GM08714 (cell line): ENCODE data around the gene MYO5A.
"Not testable (repeated sequence)": the region's sequence is repeated elsewhere in the genome, so short reads cannot be mapped to it uniquely, and the experiment has no call there.

Experiments used
- H3K4me3 ChIP-seq: fragments of 200-500 bp; sonication (Bioruptor generic); 2 replicates; pipeline ENCODE4 v1.5.1; 2014; ENCODE audit warnings: mild to moderate bottlenecking, low read length, inconsistent platforms
- ZNF274 ChIP-seq: IDR thresholded peaks from 2 replicates; pipeline ENCODE4 v1.6.1; 2012; ENCODE audit warnings: mild to moderate bottlenecking, low read depth, low read length

MYO5A gene

GRCh38 chr15:52292780-52293392 is 235.8 kb downstream of the MYO5A start:
- no peak for TF ChIP-seq ZNF274
- no peak overlapping the region for H3K4me3 ChIP-seq

- TF ChIP-seq ZNF274 = no peak
- no peak overlapping the region for H3K4me3 ChIP-seq
Measured at GRCh38 chr15:52291204-52291603, 237.5 kb downstream of the MYO5A start.

GRCh38 chr15:52290800-52291199 is 237.9 kb downstream of the MYO5A start:
- no peak overlapping the region for H3K4me3 ChIP-seq
- TF ChIP-seq ZNF274 = no peak

GRCh38 chr15:52290329-52290728 is 238.4 kb downstream of the MYO5A start:
- TF ChIP-seq ZNF274 = no peak

GRCh38 chr15:52289629-52290081 is 239.0 kb downstream of the MYO5A start:
- no peak overlapping the region for H3K4me3 ChIP-seq
- TF ChIP-seq ZNF274 = no peak

More at GRCh38 chr15:52290329-52290728, 238.4 kb downstream of the MYO5A start:
- H3K4me3 ChIP-seq = no peak overlapping the region

- H3K4me3 ChIP-seq = no peak overlapping the region
- TF ChIP-seq ZNF274 = no peak
Measured at GRCh38 chr15:52288986-52289385, 239.7 kb downstream of the MYO5A start.

GRCh38 chr15:52288051-52288942 is 240.4 kb downstream of the MYO5A start:
- TF ChIP-seq ZNF274 = no peak
- no peak overlapping the region for H3K4me3 ChIP-seq

GRCh38 chr15:52287114-52287513 is 241.6 kb downstream of the MYO5A start:
- H3K4me3 ChIP-seq = no peak overlapping the region
- no peak for TF ChIP-seq ZNF274

GRCh38 chr15:52285941-52286340 is 242.7 kb downstream of the MYO5A start:
- not testable (repeated sequence) for H3K4me3 ChIP-seq

GRCh38 chr15:52284164-52284563 is 244.5 kb downstream of the MYO5A start:
- no peak overlapping the region for H3K4me3 ChIP-seq
- no peak for TF ChIP-seq ZNF274

GRCh38 chr15:52283281-52283680 is 245.4 kb downstream of the MYO5A start:
- TF ChIP-seq ZNF274 = no peak
- no peak overlapping the region for H3K4me3 ChIP-seq

- no peak for TF ChIP-seq ZNF274
- no peak overlapping the region for H3K4me3 ChIP-seq
Measured at GRCh38 chr15:52282418-52282817, 246.3 kb downstream of the MYO5A start.

- no peak overlapping the region for H3K4me3 ChIP-seq
- TF ChIP-seq ZNF274 = no peak
Measured at GRCh38 chr15:52281085-52282035, 247.3 kb downstream of the MYO5A start.

- H3K4me3 ChIP-seq = no peak overlapping the region
- no peak for TF ChIP-seq ZNF274
Measured at GRCh38 chr15:52280326-52281084, 248.2 kb downstream of the MYO5A start.
